G401.6 (cell line): ENCODE measurements around the gene PRR16.
"Not testable (repeated sequence)": the region's sequence is repeated elsewhere in the genome, so short reads cannot be mapped to it uniquely, and the experiment has no call there.

ENCODE experiments used
- FAIRE-seq: peaks from 2 replicates; lab custom pipeline; 2012; peaks lifted over from hg19 to GRCh38; lab: Jason Lieb, UNC

Gene PRR16

DNA sequence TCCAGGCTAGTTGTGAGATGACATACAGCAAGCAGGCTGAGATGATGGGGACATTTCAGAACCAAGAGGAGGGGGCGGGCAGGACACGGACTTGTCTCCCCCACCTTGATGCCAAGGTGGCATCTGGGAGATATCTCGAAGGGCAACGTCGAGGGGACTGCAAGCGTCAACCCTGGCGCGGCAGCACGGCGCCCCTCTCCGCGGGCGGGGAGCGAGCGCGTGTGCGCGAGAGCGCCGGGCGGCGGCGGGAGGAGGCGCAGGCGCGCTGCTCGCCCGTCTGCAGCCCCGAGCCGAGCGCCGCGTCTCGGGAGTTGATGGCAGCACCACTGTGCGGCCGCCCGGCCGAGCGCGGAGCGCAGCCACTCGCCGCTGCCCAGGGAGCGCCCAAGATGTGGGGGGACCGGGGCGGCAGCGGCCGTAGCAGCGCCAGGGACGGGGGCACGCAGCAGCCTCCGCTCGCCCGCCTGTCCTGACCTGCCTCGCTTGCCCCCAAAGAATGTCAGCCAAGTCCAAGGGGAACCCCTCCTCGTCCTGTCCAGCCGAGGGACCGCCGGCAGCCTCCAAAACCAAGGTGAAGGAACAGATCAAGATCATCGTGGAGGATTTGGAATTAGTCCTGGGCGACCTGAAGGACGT lies at the start of gene PRR16:
Gene PRR16, plus strand, starts transcription at position 310 of the 636 bp plus-strand sequence.
- no peak for FAIRE-seq

DNA sequence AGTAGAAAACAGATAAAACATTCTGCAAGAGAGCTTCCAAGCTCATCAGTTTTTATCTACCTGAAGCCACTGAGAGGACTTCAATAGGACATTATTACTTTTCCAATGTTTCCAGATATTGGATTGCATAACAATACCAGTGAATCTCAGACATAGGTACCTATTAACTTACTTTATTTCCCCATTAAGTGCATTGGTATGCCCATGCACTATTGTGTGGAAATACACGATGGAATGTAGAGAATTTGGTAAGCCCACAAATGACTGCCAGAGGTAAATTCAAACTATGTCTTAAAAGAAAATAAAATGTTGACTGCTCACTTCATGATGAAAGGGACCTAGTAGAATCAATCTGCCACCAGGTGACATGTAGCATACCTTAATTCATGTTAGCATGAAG lies 48.1 kb upstream of the PRR16 start:
- FAIRE-seq, result no peak

DNA sequence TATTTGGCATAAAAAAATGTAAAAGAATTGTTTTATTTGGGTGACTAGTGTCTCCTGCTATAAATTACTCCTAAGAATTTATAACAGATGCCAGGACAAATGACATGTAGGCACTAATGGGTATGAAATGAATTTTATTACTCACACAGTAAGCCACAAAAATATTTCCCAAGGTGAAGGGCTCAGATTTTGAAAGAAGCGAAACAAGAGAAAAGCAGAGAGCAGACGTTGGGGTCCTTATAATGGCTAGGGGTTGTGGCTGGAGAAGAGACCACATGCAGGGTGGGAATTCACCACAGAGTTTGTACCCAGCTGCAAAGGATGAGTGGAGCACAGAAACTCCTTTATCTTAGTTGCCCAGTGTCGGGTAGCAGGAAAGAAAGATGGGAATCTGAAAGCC lies 45.0 kb upstream of the PRR16 start:
- no peak for FAIRE-seq

DNA sequence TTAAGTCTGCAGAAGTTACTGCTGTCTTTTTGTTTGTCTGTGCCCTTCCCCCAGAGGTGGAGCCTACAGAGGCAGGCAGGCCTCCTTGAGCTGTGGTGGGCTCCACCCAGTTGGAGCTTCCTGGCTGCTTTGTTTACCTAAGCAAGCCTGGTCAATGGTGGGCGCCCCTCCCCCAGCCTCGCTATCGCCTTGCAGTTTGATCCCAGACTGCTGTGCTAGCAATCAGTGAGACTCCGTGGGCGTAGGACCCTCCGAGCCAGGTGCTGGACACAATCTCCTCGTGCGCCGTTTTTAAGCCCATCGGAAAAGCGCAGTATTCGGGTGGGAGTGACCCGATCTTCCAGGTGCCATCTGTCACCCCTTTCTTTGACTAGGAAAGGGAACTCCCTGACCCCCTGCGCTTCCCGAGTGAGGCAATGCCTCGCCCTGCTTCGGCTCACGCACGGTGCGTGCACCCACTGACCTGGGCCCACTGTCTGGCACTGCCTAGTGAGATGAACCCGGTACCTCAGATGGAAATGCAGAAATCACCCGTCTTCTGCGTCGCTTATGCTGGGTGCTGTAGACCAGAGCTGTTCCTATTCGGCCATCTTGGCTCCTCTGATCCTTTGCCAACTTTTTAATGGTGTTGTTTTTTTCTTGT lies 37.3 kb upstream of the PRR16 start:
- not testable (repeated sequence) for FAIRE-seq

DNA sequence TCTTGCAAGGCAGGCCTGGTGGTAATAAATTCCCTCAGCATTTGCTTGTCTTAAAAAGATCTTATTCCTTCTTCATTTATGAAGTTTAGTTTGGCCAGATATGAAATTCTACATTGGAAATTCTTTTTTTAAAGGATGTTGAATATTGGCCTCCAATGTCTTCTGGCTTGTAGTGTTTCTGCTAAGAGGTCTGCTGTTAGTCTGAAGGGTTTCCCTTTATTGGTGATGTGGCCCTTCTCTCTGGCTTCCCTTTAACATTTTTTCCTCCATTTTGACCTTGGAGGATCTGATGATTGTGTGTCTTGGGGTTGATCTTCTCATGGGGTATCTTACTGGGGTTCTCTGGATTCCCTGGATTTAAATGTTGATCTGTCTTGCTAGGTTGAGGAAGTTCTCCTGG lies 33.5 kb upstream of the PRR16 start:
- no peak for FAIRE-seq

DNA sequence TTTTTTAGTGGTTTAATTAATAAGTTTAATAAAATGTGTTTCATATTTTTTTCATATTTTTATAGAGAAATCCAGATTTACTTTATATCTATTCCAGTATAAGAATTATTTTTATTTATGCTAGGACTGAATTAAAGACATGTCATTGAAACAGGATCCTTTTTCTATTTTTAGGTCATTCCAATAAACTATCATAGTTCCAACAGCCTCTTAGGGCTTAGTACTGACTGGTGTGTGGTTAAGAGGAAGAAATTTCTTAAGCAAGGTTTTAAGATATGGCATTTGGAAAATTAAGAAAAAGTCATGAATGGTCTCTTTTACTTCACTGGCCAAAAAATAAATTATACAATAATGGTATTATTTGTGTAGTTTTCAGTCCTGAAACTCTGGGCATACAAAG lies 31.2 kb upstream of the PRR16 start:
- FAIRE-seq, result no peak

DNA sequence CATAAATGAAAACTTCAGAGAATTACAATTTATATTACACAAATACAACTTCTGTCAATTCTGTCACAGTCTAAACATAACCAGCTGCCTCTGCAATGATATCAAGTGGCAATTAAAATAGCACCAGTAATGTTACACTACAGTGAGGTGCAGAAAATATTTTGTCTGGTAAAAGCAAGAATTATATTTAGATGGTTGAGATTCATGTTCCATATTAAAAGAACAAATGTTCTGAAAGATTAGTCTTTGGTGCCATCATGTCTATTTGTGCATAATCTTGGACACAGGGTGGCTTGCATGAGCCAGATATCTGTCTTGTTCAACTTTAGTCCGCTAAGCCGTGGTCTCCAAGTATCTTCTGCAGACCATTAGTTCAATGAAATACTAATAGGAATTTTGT lies 29.0 kb upstream of the PRR16 start:
- no peak for FAIRE-seq

DNA sequence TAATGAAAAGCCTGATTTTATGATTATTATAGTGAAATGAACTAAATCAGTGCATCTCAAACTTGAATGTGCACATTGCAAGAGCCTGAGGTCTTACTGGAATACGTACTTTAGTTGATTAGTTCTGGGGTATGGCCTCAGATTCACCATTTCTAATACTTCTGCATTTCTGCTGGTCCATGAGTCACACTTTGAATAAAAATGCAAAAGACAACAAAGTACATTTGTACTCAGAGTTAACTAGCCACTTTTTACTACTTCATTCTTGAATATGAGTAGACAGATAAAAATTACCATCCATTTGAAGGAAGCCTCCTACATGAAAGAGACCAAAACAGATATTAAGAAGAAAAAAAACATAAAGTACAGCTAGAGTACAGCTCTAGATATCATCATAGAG lies 27.1 kb upstream of the PRR16 start:
- no peak for FAIRE-seq

DNA sequence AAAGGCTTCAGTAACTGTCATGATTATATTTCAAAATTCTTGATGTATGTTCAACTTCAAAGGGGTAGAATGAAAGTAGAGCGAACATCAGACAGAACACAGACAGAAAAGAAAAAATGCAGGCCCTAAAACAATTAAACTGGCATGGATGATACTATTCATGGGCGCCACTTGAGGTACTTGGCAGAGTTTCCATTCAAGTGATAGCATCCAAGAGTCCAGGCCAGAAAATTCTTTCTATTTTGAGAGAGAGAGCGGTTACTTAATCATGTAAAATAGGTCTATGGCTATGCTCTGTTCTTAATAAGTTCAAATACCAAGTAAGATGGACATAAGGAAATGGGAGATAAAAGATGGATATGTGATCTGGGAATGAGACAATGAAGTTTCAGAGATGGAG lies 21.4 kb upstream of the PRR16 start:
- no peak for FAIRE-seq

DNA sequence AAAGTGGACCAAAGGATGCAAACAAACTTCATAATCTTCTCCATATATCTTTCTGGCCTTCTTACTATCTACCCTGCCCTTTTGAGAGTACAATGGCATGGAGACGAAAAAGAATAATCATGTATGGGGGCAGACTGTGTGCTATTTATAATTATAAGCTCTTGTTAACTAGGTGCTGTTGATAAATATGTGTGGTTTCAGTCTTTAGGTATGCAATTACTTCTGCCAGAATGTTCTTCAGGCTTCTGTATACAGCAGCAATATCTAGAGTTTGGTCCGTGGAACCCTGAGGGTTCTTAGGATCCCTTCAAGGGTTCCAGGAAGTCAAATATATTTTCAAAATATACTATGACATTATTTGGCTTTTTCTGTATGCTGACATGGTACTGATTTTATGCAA lies 20.5 kb upstream of the PRR16 start:
- no peak for FAIRE-seq

DNA sequence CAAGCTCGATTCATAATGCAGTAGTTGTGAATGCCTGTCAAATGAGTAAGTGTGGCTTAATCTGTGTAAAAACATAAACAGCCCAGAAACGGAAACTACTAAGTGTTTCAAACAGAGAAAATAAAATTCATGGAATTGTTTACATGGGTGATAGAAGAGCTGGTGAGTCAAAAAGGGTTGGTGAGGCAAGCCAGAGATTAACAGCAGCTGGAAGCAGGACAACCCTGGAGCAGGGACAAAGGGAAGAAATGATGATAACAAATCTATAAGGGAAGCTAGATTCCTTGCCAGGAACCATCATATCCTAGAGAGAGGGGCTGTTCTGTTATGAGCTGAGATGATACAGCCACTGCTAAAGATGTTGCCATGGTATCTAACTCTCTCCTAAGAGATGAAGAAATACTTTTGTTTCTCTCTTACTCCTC lies 18.0 kb upstream of the PRR16 start:
- no peak for FAIRE-seq

DNA sequence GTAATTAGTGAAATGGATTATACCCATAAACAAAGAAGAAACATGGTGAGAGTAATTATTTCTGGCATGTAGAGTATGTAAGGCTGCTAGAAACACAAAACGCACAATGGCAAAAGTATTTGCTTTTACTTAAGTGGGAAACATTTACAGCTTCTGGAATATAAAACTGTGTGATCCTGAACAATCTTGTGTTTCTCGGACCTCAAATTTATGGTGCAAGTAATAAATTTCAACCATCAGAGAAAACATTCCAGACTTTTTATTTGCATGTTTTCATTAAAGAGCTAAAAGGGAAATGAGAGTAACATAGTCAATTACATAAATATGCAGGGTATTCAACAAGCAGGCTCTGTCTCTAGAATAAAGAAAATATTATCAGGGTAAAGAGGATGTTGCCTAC lies 17.2 kb upstream of the PRR16 start:
- no peak for FAIRE-seq

DNA sequence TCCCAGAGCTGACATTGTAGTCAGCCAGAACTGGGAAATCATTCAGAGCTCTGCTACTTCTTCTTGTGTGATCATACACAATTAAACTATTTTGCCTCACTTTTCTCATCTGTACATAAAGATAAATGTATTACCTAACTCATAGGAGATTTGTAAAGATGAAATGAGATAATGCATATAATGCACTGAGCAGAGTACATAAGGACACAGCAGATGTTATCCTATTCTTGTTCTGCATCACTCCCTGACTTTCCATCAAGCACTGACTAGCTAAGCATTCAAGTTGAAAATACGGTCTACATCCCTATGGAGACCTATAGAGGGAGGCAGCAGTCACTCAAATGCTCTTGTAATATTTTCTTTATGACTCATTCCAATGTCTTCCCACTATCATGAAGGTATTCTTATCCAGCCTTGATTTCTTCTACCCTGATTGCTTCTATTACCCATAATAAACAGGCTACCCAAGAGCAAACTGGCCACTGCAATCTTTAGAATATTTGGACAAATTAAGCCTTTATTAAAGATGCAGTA lies 16.3 kb upstream of the PRR16 start:
- FAIRE-seq, result no peak

DNA sequence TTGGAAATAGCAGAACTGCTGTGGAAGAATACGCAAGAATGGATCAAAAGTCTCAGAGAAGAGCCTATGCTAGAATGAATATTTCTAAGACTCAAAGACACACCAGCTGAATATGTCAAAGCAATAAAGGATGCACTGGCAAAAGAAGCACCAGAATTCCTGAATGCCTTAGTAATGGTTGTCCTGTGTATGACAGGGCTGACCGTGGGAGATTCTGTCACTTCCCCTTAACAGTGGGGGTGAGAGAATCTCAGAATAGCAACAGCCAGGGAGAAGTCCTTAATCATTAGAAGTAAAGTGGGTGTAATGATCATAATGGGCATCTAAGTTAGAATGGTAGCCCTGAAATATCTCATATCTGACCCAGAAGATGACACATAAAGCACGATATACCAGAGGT lies 14.6 kb upstream of the PRR16 start:
- FAIRE-seq, result no peak

DNA sequence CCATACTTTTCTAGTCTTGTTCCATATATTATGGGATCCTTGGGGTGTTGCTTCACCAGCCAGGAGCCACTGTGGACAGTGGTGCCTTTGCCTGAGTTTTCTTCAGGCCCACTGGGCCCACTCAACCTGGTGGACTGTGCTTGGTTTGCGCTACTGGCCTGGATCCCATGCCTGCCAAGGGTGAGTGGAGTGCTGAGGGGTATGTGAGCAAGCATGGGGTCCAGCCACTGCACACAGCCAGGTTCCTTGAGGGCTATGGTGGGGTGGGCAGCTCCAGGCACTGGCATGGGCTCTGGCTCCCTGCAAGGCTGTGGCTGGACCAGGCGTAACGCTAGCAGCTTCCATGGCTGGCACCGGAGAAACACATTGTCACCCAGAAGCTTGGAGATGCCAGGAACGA lies 13.2 kb upstream of the PRR16 start:
- no peak for FAIRE-seq

DNA sequence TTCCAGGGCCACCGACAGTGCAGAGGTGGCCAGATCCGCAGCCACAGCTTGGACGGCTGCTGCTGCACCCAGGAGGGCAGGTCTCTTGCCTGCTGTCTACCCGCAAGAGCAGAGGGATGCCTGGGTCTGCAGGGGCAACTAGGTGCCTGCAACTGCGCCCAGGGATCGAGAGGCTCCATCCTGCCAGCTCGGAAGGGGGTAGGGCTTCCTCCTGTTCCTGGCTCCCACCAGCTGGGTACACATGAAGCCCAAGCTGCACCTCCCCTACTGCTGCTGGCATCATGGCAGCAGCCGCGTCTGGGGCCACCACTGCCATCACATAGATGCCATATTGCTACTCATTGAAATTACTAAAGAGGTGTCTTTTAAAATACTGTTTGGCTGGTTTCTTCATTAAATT lies 12.7 kb upstream of the PRR16 start:
- no peak for FAIRE-seq

DNA sequence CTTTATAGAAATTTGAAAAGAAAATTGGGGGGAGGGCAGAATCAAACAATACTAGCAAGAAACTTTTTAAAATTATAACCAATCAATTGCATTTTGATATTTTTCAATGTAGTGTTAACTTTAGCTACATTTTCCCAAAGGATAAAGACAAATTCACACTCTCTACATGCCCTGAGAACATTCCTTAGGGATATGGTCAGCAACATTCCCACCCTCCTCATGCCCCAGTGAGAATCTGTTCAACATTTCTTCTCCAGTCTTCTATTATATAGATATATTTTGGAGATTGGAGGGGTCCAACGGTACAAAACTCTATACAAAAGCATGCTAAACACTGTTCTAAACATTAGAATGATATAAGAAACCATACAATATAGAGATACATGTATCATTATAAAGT lies 11.6 kb upstream of the PRR16 start:
- FAIRE-seq, result no peak

DNA sequence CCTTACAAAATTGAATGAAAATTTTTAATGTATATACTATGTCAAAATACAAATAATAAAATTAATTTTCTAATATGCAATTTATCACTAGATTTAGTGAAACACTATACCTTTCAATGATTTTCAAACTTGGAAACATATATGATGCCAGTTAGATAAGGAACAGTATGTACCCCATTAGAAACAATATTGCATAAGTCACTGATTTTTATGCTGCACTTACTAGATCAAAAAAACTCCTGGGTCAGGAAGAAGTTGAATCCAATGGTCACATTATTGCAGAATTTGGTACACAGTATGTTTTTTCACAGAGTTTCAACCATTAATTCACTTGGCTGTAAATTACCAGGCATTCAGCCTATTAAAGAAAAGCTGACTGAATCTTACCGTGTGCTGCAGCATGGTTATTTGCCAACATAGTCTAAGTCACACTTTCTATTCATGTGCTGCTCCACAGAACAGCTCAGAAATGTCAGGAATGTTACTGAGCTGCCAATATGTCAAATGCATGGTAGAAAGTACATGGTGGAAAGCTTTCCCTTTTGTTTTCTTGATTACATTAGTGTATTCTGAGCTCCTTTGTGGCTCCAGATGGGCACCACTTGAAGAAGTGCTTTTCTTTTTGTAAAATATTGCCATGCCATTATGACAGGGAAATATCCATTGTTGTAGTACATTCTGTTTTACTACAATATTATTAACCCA lies 9.9 kb upstream of the PRR16 start:
- no peak for FAIRE-seq

DNA sequence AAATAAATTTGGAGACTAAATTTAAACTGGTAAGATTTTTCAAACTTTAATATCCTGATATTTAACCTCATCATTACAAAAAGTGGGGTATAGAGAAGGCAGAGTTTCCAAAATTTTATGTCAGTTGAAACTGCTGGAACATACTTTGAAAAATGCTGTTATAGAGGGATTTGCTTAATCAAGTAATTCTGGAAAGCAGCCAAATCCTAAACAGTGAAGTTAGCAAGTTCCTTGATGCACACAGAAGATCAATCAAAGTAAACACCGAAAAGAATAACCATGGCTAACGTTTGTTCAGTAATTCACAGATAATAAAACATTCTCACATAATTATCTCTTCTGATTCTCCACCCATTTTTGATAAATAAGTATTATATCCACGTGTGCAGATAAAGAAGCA lies 8.1 kb upstream of the PRR16 start:
- FAIRE-seq, result no peak

DNA sequence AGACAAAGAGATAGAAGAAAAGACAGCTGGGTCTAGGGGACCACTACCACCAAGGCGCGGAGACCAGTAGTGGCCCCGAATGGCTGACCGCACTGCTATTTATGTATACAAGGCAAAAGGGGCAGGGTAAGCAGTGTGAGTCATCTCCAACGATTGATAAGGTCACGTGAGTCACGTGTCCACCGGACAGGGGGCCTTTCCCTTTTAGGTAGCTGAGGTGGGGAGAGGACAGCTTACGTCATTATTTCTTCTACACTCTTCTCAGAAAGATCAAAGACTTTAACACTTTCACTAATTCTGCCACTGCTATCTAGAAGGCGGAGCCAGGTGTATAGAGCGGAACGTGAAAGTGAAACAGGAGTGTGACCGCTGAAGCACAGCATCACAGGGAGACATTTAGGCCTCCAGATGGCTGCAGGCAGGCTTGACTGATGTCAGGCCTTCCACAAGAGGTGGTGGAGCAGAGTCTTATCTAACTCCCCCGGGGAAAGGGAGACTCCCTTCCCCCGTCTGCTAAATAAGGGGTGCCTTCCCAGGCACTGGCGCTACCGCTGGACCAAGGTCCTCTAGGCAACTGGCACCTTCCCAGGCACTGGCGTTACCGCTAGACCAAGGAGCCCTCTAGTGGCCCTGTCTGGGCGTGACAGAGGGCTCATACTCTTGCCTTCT lies 6.1 kb upstream of the PRR16 start:
- no peak for FAIRE-seq

DNA sequence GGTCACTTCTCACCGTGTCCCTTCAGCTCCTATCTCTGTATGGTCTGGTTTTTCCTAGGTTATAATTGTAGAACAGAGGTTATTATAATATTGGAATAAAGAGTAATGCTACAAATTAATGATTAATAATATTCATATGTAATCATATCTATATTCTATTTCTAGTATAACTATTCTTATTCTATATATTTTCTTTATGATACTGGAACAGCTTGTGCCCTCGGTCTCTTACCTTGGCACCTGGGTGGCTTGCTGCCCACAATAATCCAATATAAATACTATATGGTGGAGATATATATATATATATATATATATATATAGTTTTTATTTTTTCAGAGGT lies 5.6 kb upstream of the PRR16 start:
- FAIRE-seq, result not testable (repeated sequence)

DNA sequence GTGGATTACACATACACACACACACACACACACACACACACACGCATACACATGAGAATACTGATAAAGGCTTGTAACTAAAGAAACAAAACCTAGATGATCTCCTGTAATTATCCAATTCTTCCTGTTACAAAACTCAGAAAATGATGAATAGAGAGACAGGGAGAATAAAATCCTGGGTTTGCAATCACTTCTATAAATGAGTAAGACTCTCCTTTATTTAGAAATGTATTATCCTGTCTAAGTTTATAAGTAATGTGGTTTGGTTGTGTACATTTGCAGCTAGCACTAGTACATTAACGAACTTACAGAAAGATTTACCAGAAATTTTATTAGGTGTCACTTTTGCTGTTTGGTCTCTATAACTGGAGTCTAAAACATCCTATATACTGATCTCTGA lies 2.8 kb upstream of the PRR16 start:
- no peak for FAIRE-seq

DNA sequence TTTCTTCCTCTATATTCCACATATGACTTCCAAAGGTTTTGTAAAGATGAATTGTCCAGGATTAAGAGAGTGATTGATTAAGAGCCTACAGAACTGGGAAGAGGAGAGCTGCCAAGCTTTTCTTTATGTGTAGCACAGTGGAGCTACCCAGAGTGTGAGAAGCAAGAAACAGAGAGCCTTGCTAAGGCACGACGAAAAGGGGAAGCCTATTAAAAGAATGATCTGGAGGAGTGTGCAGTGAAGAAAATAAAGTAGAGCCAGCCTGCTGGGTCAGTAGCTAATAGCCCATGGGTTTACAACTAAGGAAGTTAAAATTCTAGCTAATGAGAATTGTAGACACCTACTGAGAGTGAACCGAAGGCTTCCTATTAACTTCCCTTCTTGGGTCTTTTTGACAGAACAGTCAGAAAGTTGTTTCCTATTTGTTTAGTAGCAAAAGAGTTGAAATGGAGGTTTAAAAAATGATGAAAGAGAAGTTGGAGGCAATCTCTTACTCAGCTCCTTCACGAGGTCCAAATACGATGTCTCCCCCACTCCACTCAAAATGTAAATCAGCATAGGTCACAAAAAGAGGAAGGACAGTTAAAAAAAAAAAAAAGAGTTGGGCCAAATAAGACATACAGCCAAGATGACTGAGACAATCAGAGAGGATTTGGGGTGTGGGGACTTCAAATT lies 957 bp upstream of the PRR16 start:
- FAIRE-seq, result no peak
